Measurements from ENCODE around the gene ZNHIT1.
A peak's percentile ranks its signal among the peaks of the same experiment; 100 is the strongest.
"Not testable (repeated sequence)": the region's sequence is repeated elsewhere in the genome, so short reads cannot be mapped to it uniquely, and the experiment has no call there.

The ZNHIT1 gene

GRCh38 chr7:101189109-101189508, 28.9 kb upstream of the ZNHIT1 start:
- no peak for DNase-seq

GRCh38 chr7:101195884-101196283, 22.1 kb upstream of the ZNHIT1 start:
- DNase-seq: no peak

GRCh38 chr7:101197991-101198390, 20.0 kb upstream of the ZNHIT1 start:
- no peak for DNase-seq

GRCh38 chr7:101198476-101198875, 19.5 kb upstream of the ZNHIT1 start:
- DNase-seq: no peak

- DNase-seq: not testable (repeated sequence)
Observed at GRCh38 chr7:101199522-101199921, 18.4 kb upstream of the ZNHIT1 start.

- DNase-seq: no peak
Observed at GRCh38 chr7:101200504-101200861, 17.5 kb upstream of the ZNHIT1 start.

GRCh38 chr7:101200862-101201599, 16.9 kb upstream of the ZNHIT1 start, which contains the start of gene MOGAT3:
Gene MOGAT3 (minus strand): TSS chr7:101201036. CDS start chr7:101200854, 182 bp downstream.
- DNase-seq: no peak

- DNase-seq: no peak
Observed at GRCh38 chr7:101201695-101202602, 16.0 kb upstream of the ZNHIT1 start.

GRCh38 chr7:101202603-101202918, 15.4 kb upstream of the ZNHIT1 start:
- DNase-seq: no peak

GRCh38 chr7:101203740-101204738, 13.9 kb upstream of the ZNHIT1 start:
- DNase-seq: peak in 4 of 6 experiments; percentile 23 to 38 (median 36)

- no peak for DNase-seq
Observed at GRCh38 chr7:101205901-101206664, 11.9 kb upstream of the ZNHIT1 start.

- DNase-seq: no peak
Observed at GRCh38 chr7:101206665-101207042, 11.3 kb upstream of the ZNHIT1 start.

GRCh38 chr7:101207459-101207858, 10.5 kb upstream of the ZNHIT1 start:
- no peak for DNase-seq

- DNase-seq: no peak
Observed at GRCh38 chr7:101208794-101209193, 9.2 kb upstream of the ZNHIT1 start.

GRCh38 chr7:101210143-101210542, 7.8 kb upstream of the ZNHIT1 start:
- DNase-seq: no peak

GRCh38 chr7:101211501-101211900, 6.5 kb upstream of the ZNHIT1 start:
- no peak for DNase-seq

- DNase-seq: no peak
Observed at GRCh38 chr7:101212014-101212413, 6.0 kb upstream of the ZNHIT1 start.

GRCh38 chr7:101216001-101216859, 1.7 kb upstream of the ZNHIT1 start:
- DNase-seq: no peak

- no peak for DNase-seq
Observed at GRCh38 chr7:101216860-101217387, 1.0 kb upstream of the ZNHIT1 start.

GRCh38 chr7:101218236-101219125, 516 bp downstream of the ZNHIT1 start:
- DNase-seq: no peak
